Activated T-cell treated with anti-CD3 and anti-CD28 coated beads, Interleukin-2, amount 50 U/mL, for 24 hours (primary cell): Measurements from ENCODE around the gene RPL34.
"Not testable (repeated sequence)": the region's sequence is repeated elsewhere in the genome, so short reads cannot be mapped to it uniquely, and the experiment has no call there.

Source experiments
- DNase-seq: peaks from one replicate; pipeline ENCODE4 v3.0.0-alpha.2; 2020
- H3K27ac Mint-ChIP-seq: 2 replicates; pipeline ENCODE4 v1.8.0; 2020; ENCODE audit warnings: mild to moderate bottlenecking, mixed read lengths
- H3K27me3 Mint-ChIP-seq: 2 replicates; pipeline ENCODE4 v1.8.0; 2020; ENCODE audit warnings: mixed read lengths
- H3K36me3 Mint-ChIP-seq: 2 replicates; pipeline ENCODE4 v1.8.0; 2020; ENCODE audit warnings: low read depth, mixed read lengths
- H3K4me1 Mint-ChIP-seq: 2 replicates; pipeline ENCODE4 v1.8.0; 2020; ENCODE audit warnings: low read depth, mixed read lengths
- H3K4me3 Mint-ChIP-seq: 2 replicates; pipeline ENCODE4 v1.8.0; 2020; ENCODE audit warnings: mild to moderate bottlenecking, moderate library complexity, mixed read lengths
- H3K9me3 Mint-ChIP-seq: 2 replicates; pipeline ENCODE4 v1.8.0; 2020; ENCODE audit warnings: mixed read lengths

The RPL34 gene

GRCh38 chr4:108620101-108620932 is at the start of gene RPL34:
Gene RPL34 (plus strand): TSS chr4:108620576. CDS start chr4:108621960, 1,384 bp downstream.
- H3K4me3 Mint-ChIP-seq, result peak within 1 kb of the TSS; percentile 97
- no peaks in the 10 kb centered on the region for H3K27me3 Mint-ChIP-seq
- peaks cover 47% of the 10 kb centered on the region for H3K4me1 Mint-ChIP-seq
- DNase-seq, result peak; percentile 95
- peaks cover 88% of the 10 kb centered on the region for H3K36me3 Mint-ChIP-seq
- H3K9me3 Mint-ChIP-seq, result peaks cover 8% of the 10 kb centered on the region
- H3K27ac Mint-ChIP-seq, result peak within 1 kb of the TSS; percentile 99

GRCh38 chr4:108570993-108571569 is 49.3 kb upstream of the RPL34 start:
- no peaks in the 10 kb centered on the region for H3K36me3 Mint-ChIP-seq

GRCh38 chr4:108574402-108574801 is 46.0 kb upstream of the RPL34 start:
- Mint-ChIP-seq H3K36me3 (no peaks in the 10 kb centered on the region), H3K4me3 (no peak overlapping the region), H3K27ac (no peak overlapping the region)

More at GRCh38 chr4:108570993-108571569, 49.3 kb upstream of the RPL34 start:
- H3K27me3 Mint-ChIP-seq, result no peaks in the 10 kb centered on the region
- H3K4me3 Mint-ChIP-seq, result no peak overlapping the region
- H3K4me1 Mint-ChIP-seq, result peaks cover 28% of the 10 kb centered on the region
- H3K27ac Mint-ChIP-seq, result no peak overlapping the region
- no peaks in the 10 kb centered on the region for H3K9me3 Mint-ChIP-seq
- no peak for DNase-seq

GRCh38 chr4:108581083-108581482 is 39.3 kb upstream of the RPL34 start:
- Mint-ChIP-seq H3K36me3 (peaks cover 4% of the 10 kb centered on the region), H3K9me3 (no peaks in the 10 kb centered on the region), H3K27me3 (no peaks in the 10 kb centered on the region), H3K27ac (no peak overlapping the region), H3K4me1 (peaks cover 3% of the 10 kb centered on the region), H3K4me3 (no peak overlapping the region)
- no peak for DNase-seq

More at GRCh38 chr4:108574402-108574801, 46.0 kb upstream of the RPL34 start:
- Mint-ChIP-seq H3K27me3 (no peaks in the 10 kb centered on the region), H3K4me1 (peaks cover 24% of the 10 kb centered on the region), H3K9me3 (no peaks in the 10 kb centered on the region)
- DNase-seq, result no peak

- Mint-ChIP-seq H3K36me3 (peaks cover 29% of the 10 kb centered on the region), H3K27ac (no peak overlapping the region), H3K4me1 (peaks cover 2% of the 10 kb centered on the region), H3K4me3 (no peak overlapping the region), H3K27me3 (no peaks in the 10 kb centered on the region), H3K9me3 (no peaks in the 10 kb centered on the region)
- no peak for DNase-seq
Measured at GRCh38 chr4:108586778-108587177, 33.6 kb upstream of the RPL34 start.

GRCh38 chr4:108588878-108589277 is 31.5 kb upstream of the RPL34 start:
- Mint-ChIP-seq H3K4me1 (peaks cover 2% of the 10 kb centered on the region), H3K27ac (no peak overlapping the region), H3K27me3 (no peaks in the 10 kb centered on the region), H3K36me3 (peaks cover 41% of the 10 kb centered on the region), H3K9me3 (no peaks in the 10 kb centered on the region), H3K4me3 (no peak overlapping the region)
- no peak for DNase-seq

- Mint-ChIP-seq H3K4me1 (peaks cover 2% of the 10 kb centered on the region), H3K27me3 (no peaks in the 10 kb centered on the region), H3K4me3 (no peak overlapping the region), H3K27ac (no peak overlapping the region), H3K9me3 (no peaks in the 10 kb centered on the region), H3K36me3 (peaks cover 43% of the 10 kb centered on the region)
- no peak for DNase-seq
Measured at GRCh38 chr4:108589961-108590360, 30.4 kb upstream of the RPL34 start.

- no peak for DNase-seq
- H3K36me3 Mint-ChIP-seq, result peaks cover 43% of the 10 kb centered on the region
- H3K9me3 Mint-ChIP-seq, result no peaks in the 10 kb centered on the region
- no peak overlapping the region for H3K4me3 Mint-ChIP-seq
- H3K27ac Mint-ChIP-seq, result no peak overlapping the region
- H3K4me1 Mint-ChIP-seq, result peaks cover 2% of the 10 kb centered on the region
- no peaks in the 10 kb centered on the region for H3K27me3 Mint-ChIP-seq
Measured at GRCh38 chr4:108590776-108591175, 29.6 kb upstream of the RPL34 start.

- peaks cover 4% of the 10 kb centered on the region for H3K4me1 Mint-ChIP-seq
- H3K9me3 Mint-ChIP-seq, result no peaks in the 10 kb centered on the region
- H3K36me3 Mint-ChIP-seq, result peaks cover 42% of the 10 kb centered on the region
- H3K4me3 Mint-ChIP-seq, result no peak overlapping the region
- H3K27me3 Mint-ChIP-seq, result no peaks in the 10 kb centered on the region
- DNase-seq, result no peak
- no peak overlapping the region for H3K27ac Mint-ChIP-seq
Measured at GRCh38 chr4:108592674-108592986, 27.7 kb upstream of the RPL34 start.

- H3K27ac Mint-ChIP-seq, H3K4me3 Mint-ChIP-seq, H3K27me3 Mint-ChIP-seq, H3K4me1 Mint-ChIP-seq, H3K9me3 Mint-ChIP-seq, DNase-seq: not testable (repeated sequence)
- H3K36me3 Mint-ChIP-seq, result peaks cover 41% of the 10 kb centered on the region
Measured at GRCh38 chr4:108594296-108594695, 26.1 kb upstream of the RPL34 start.

- H3K4me1 Mint-ChIP-seq, result peaks cover 10% of the 10 kb centered on the region
- no peak overlapping the region for H3K27ac Mint-ChIP-seq
- no peaks in the 10 kb centered on the region for H3K9me3 Mint-ChIP-seq
- no peak for DNase-seq
- H3K36me3 Mint-ChIP-seq, result peaks cover 30% of the 10 kb centered on the region
- no peaks in the 10 kb centered on the region for H3K27me3 Mint-ChIP-seq
- no peak overlapping the region for H3K4me3 Mint-ChIP-seq
Measured at GRCh38 chr4:108596344-108596743, 24.0 kb upstream of the RPL34 start.

GRCh38 chr4:108601106-108601505 is 19.3 kb upstream of the RPL34 start:
- DNase-seq, result no peak
- no peaks in the 10 kb centered on the region for H3K9me3 Mint-ChIP-seq
- peaks cover 17% of the 10 kb centered on the region for H3K4me1 Mint-ChIP-seq
- no peak overlapping the region for H3K4me3 Mint-ChIP-seq
- no peaks in the 10 kb centered on the region for H3K27me3 Mint-ChIP-seq
- H3K36me3 Mint-ChIP-seq, result peaks cover 17% of the 10 kb centered on the region
- no peak overlapping the region for H3K27ac Mint-ChIP-seq

- Mint-ChIP-seq H3K27ac (no peak overlapping the region), H3K4me3 (no peak overlapping the region), H3K36me3 (peaks cover 18% of the 10 kb centered on the region), H3K9me3 (no peaks in the 10 kb centered on the region), H3K4me1 (peaks cover 15% of the 10 kb centered on the region), H3K27me3 (no peaks in the 10 kb centered on the region)
- DNase-seq, result no peak
Measured at GRCh38 chr4:108601532-108601931, 18.8 kb upstream of the RPL34 start.

GRCh38 chr4:108602163-108602562 is 18.2 kb upstream of the RPL34 start:
- peaks cover 15% of the 10 kb centered on the region for H3K4me1 Mint-ChIP-seq
- no peaks in the 10 kb centered on the region for H3K9me3 Mint-ChIP-seq
- H3K27me3 Mint-ChIP-seq, result no peaks in the 10 kb centered on the region
- peaks cover 22% of the 10 kb centered on the region for H3K36me3 Mint-ChIP-seq
- no peak overlapping the region for H3K4me3 Mint-ChIP-seq
- H3K27ac Mint-ChIP-seq, result no peak overlapping the region
- DNase-seq, result no peak

GRCh38 chr4:108607079-108607815 is 13.1 kb upstream of the RPL34 start:
- Mint-ChIP-seq H3K9me3 (no peaks in the 10 kb centered on the region), H3K27me3 (no peaks in the 10 kb centered on the region), H3K4me1 (peaks cover 6% of the 10 kb centered on the region), H3K27ac (no peak overlapping the region), H3K36me3 (peaks cover 42% of the 10 kb centered on the region), H3K4me3 (no peak overlapping the region)
- DNase-seq, result no peak
